Measurements from ENCODE around the gene RBMS1. TPM values are rescaled to one million over a fixed set of nuclear protein-coding genes. Genes with fewer than 3 reads are reported as not detected.

Gene RBMS1
- total and polyA plus RNA-seq, 4 donors, result 7.9 to 23.5 (median 15.5) TPM

DNA sequence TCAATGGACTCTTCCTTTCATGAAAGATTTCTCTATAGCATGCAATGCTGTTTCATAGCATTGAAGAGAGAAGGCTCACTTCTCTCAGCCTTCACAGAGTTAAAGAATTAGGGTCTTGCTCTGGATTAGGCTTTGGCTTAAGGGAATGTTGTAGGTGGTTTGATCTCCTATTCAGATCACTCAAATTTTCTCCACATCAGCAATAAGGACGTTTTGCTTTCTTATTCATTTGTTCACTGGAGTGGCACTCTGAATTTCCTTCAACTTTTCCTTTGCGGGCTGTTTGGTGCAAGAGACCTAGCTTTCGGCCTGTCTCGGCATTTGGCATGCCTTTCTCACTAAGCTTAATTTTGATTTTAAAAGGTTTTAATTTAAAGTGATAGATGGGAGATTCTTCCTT, 131.6 kb downstream of the RBMS1 start:
- TF ChIP-seq, protein P1, sequence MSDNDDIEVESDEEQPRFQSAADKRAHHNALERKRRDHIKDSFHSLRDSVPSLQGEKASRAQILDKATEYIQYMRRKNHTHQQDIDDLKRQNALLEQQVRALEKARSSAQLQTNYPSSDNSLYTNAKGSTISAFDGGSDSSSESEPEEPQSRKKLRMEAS (IDR thresholded peaks at IDR 0.05), result no peak
- TF ChIP-seq HNF4G (IDR thresholded peaks at IDR 0.05) (no peak), GABPA (IDR thresholded peaks at IDR 0.05 in 1 of 2, conservative IDR thresholded peaks at IDR 0.05 in 1 of 2) (no peak), EGR1 (IDR thresholded peaks at IDR 0.05; ENCODE audit: low read depth in 2 of 2) (no peak), RXRA (IDR thresholded peaks at IDR 0.05) (no peak), FOXA1 (IDR thresholded peaks at IDR 0.05) (no peak)
- TF ChIP-seq, protein P2, sequence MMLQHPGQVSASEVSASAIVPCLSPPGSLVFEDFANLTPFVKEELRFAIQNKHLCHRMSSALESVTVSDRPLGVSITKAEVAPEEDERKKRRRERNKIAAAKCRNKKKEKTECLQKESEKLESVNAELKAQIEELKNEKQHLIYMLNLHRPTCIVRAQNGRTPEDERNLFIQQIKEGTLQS (IDR thresholded peaks at IDR 0.05), result no peak
- TF ChIP-seq, protein P3, sequence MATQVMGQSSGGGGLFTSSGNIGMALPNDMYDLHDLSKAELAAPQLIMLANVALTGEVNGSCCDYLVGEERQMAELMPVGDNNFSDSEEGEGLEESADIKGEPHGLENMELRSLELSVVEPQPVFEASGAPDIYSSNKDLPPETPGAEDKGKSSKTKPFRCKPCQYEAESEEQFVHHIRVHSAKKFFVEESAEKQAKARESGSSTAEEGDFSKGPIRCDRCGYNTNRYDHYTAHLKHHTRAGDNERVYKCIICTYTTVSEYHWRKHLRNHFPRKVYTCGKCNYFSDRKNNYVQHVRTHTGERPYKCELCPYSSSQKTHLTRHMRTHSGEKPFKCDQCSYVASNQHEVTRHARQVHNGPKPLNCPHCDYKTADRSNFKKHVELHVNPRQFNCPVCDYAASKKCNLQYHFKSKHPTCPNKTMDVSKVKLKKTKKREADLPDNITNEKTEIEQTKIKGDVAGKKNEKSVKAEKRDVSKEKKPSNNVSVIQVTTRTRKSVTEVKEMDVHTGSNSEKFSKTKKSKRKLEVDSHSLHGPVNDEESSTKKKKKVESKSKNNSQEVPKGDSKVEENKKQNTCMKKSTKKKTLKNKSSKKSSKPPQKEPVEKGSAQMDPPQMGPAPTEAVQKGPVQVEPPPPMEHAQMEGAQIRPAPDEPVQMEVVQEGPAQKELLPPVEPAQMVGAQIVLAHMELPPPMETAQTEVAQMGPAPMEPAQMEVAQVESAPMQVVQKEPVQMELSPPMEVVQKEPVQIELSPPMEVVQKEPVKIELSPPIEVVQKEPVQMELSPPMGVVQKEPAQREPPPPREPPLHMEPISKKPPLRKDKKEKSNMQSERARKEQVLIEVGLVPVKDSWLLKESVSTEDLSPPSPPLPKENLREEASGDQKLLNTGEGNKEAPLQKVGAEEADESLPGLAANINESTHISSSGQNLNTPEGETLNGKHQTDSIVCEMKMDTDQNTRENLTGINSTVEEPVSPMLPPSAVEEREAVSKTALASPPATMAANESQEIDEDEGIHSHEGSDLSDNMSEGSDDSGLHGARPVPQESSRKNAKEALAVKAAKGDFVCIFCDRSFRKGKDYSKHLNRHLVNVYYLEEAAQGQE (IDR thresholded peaks at IDR 0.05), result no peak
- WGBS, result 90% methylated on average over 4 of the region's 4 CpGs
- Histone ChIP-seq H3K27ac (ENCODE audit: low read depth in 1 of 2, low read length in 2 of 2) (no peak overlapping the region), H3K9me3 (ENCODE audit: control insufficient read depth in 4 of 4, low read length in 3 of 4) (no peaks in the 10 kb centered on the region), H3K27me3 (ENCODE audit: control insufficient read depth in 4 of 4, insufficient read depth in 4 of 4, low read length in 3 of 4) (no peaks in the 10 kb centered on the region), H3K4me1 (ENCODE audit: control insufficient read depth in 4 of 4, insufficient read depth in 4 of 4, low read length in 3 of 4) (peaks cover 0 to 6% (median 0%) of the 10 kb centered on the region in 4 donors), H3K36me3 (ENCODE audit: control insufficient read depth in 4 of 4, insufficient read depth in 3 of 4, low read depth in 1 of 4, low read length in 3 of 4) (no peaks in the 10 kb centered on the region), H3K4me3 (ENCODE audit: low read depth in 1 of 3, low read length in 3 of 3) (no peak overlapping the region), H3K9ac (ENCODE audit: low read depth in 1 of 2, low read length in 2 of 2) (no peak overlapping the region)
- DNase-seq (ENCODE audit: low spot score), result no peak

DNA sequence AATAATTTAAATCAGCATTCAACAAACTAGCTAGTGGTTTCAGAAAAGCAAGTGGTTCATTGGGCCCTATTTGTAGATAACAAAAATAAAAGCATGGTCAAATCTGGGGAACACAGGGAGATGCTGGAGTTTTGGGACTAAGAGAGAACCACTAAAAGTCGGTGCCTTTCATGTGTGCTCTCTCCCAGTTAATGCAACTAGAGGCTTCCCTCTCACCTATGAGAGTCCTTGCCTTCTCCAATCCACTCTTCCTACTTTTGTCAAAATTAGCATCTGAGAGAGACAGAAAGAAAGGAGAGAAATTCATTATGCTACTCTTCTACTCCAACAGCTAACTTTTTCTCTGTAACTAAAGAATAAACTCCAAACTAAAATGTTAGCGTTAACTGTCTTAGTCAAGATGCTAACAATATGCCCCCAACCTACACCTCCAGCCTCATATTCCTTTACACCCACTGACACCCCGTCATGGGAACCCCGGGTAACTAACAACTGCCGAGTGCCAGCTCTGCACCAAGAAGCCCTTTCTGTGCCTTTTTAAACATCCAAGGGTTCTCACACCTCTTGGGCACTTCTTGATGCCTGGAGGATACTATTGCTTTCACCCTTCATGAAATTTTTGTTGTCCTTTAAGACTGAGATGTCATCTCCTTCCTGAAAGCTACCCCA, 133.4 kb downstream of the RBMS1 start:
- H3K4me1 ChIP-seq (ENCODE audit: control insufficient read depth in 4 of 4, insufficient read depth in 4 of 4, low read length in 3 of 4), result peaks cover 0 to 5% (median 0%) of the 10 kb centered on the region in 4 donors
- H3K9me3 ChIP-seq (ENCODE audit: control insufficient read depth in 4 of 4, low read length in 3 of 4), result no peaks in the 10 kb centered on the region
- 91% methylated on average over 5 of the region's 5 CpGs for WGBS
- no peak overlapping the region for H3K4me3 ChIP-seq (ENCODE audit: low read depth in 1 of 3, low read length in 3 of 3)
- no peak overlapping the region for H3K9ac ChIP-seq (ENCODE audit: low read depth in 1 of 2, low read length in 2 of 2)
- H3K36me3 ChIP-seq (ENCODE audit: control insufficient read depth in 4 of 4, insufficient read depth in 3 of 4, low read depth in 1 of 4, low read length in 3 of 4), result no peaks in the 10 kb centered on the region
- no peaks in the 10 kb centered on the region for H3K27me3 ChIP-seq (ENCODE audit: control insufficient read depth in 4 of 4, insufficient read depth in 4 of 4, low read length in 3 of 4)
- no peak overlapping the region for H3K27ac ChIP-seq (ENCODE audit: low read depth in 1 of 2, low read length in 2 of 2)
- TF ChIP-seq HNF4A (conservative IDR thresholded peaks at IDR 0.05) (no peak), RAD21 (IDR thresholded peaks at IDR 0.05) (no peak), HNF4G (IDR thresholded peaks at IDR 0.05) (no peak)
- no peak for DNase-seq (ENCODE audit: low spot score)

DNA sequence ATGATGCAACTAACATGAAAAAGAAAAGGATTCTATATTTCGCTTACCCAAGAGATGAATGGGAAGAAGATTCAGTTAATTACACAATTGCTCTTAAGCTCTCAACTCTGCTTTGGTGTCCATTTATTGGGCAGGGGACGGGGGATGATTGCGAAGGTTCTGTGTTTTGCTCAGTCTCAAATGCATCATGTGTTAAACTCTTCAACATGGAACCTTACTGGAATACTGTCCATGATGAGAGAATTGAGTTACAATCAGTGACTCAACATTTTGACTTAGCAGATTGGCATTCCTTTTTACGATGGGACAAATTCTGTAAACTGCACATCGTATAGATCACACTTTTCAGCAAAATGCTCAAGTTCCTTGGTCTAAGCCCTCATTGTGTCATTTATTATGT, 135.6 kb downstream of the RBMS1 start:
- no peak overlapping the region for H3K27ac ChIP-seq (ENCODE audit: low read depth in 1 of 2, low read length in 2 of 2)

More for the DNA sequence above, 135.6 kb downstream of the RBMS1 start:
- H3K9me3 ChIP-seq (ENCODE audit: control insufficient read depth in 4 of 4, low read length in 3 of 4), result no peaks in the 10 kb centered on the region
- no peak overlapping the region for H3K4me3 ChIP-seq (ENCODE audit: low read depth in 1 of 3, low read length in 3 of 3)
- WGBS, result 92% methylated on average over 5 of the region's 5 CpGs
- no peak for TF ChIP-seq FOXA2 (IDR thresholded peaks at IDR 0.05)
- no peak for TF ChIP-seq GABPA (IDR thresholded peaks at IDR 0.05 in 1 of 2, conservative IDR thresholded peaks at IDR 0.05 in 1 of 2)
- TF ChIP-seq, protein P4, sequence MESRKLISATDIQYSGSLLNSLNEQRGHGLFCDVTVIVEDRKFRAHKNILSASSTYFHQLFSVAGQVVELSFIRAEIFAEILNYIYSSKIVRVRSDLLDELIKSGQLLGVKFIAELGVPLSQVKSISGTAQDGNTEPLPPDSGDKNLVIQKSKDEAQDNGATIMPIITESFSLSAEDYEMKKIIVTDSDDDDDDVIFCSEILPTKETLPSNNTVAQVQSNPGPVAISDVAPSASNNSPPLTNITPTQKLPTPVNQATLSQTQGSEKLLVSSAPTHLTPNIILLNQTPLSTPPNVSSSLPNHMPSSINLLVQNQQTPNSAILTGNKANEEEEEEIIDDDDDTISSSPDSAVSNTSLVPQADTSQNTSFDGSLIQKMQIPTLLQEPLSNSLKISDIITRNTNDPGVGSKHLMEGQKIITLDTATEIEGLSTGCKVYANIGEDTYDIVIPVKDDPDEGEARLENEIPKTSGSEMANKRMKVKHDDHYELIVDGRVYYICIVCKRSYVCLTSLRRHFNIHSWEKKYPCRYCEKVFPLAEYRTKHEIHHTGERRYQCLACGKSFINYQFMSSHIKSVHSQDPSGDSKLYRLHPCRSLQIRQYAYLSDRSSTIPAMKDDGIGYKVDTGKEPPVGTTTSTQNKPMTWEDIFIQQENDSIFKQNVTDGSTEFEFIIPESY (IDR thresholded peaks at IDR 0.05), result no peak
- no peak for TF ChIP-seq RXRA (IDR thresholded peaks at IDR 0.05)
- no peak for TF ChIP-seq JUND (IDR thresholded peaks at IDR 0.05)
- TF ChIP-seq, protein P5, sequence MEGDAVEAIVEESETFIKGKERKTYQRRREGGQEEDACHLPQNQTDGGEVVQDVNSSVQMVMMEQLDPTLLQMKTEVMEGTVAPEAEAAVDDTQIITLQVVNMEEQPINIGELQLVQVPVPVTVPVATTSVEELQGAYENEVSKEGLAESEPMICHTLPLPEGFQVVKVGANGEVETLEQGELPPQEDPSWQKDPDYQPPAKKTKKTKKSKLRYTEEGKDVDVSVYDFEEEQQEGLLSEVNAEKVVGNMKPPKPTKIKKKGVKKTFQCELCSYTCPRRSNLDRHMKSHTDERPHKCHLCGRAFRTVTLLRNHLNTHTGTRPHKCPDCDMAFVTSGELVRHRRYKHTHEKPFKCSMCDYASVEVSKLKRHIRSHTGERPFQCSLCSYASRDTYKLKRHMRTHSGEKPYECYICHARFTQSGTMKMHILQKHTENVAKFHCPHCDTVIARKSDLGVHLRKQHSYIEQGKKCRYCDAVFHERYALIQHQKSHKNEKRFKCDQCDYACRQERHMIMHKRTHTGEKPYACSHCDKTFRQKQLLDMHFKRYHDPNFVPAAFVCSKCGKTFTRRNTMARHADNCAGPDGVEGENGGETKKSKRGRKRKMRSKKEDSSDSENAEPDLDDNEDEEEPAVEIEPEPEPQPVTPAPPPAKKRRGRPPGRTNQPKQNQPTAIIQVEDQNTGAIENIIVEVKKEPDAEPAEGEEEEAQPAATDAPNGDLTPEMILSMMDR (IDR thresholded peaks at IDR 0.05; ENCODE audit: low read depth, low read length, missing input control), result no peak
- no peak for TF ChIP-seq YY1 (IDR thresholded peaks at IDR 0.05)
- TF ChIP-seq, protein P2 (IDR thresholded peaks at IDR 0.05), result no peak
- H3K4me1 ChIP-seq (ENCODE audit: control insufficient read depth in 4 of 4, insufficient read depth in 4 of 4, low read length in 3 of 4), result no peaks in the 10 kb centered on the region
- H3K9ac ChIP-seq (ENCODE audit: low read depth in 1 of 2, low read length in 2 of 2), result no peak overlapping the region
- no peaks in the 10 kb centered on the region for H3K27me3 ChIP-seq (ENCODE audit: control insufficient read depth in 4 of 4, insufficient read depth in 4 of 4, low read length in 3 of 4)
- no peak for DNase-seq (ENCODE audit: low spot score)
- H3K36me3 ChIP-seq (ENCODE audit: control insufficient read depth in 4 of 4, insufficient read depth in 3 of 4, low read depth in 1 of 4, low read length in 3 of 4), result no peaks in the 10 kb centered on the region
